B cell (primary cell): ENCODE data around the gene RNF113A. TPM values are rescaled to one million over a fixed set of nuclear protein-coding genes. Genes with fewer than 3 reads are reported as not detected.

ENCODE experiments used
- ATAC-seq: fragments of 200-7000 bp; cut with Tn5 transposase; one replicate; pipeline ENCODE4 v1.10.0; 2021; ENCODE audit warnings: low read depth, mild to moderate bottlenecking, moderate number of reproducible peaks, moderate library complexity
- CTCF ChIA-PET: fragments of 350-600 bp; sonication (Branson Sonifier 250); formaldehyde crosslinking; loops from one replicate; lab custom pipeline; 2021; ENCODE audit warnings: antibody characterized with exemption, inconsistent platforms; lab: Charles Lee
- POLR2A ChIA-PET: fragments of 350-600 bp; sonication (Branson Sonifier 250); formaldehyde crosslinking; loops from one replicate; lab custom pipeline; 2021; ENCODE audit warnings: antibody characterized with exemption; lab: Charles Lee
- DNase-seq: peaks from one replicate; pipeline ENCODE4 v3.0.0; 2013
- H2AFZ ChIP-seq: 2 replicates; pipeline ENCODE4 v1.6.1; 2012; ENCODE audit warnings: mild to moderate bottlenecking, low read depth, low read length; ENCODE audit not compliant: insufficient read depth, poor library complexity, severe bottlenecking
- H3K27ac ChIP-seq, 2 donors: 1 replicate in 1 of 2; 2 replicates in 1 of 2; pipeline ENCODE4 v1.5.1; 2012 to 2013; ENCODE audit warnings: low read length in 2 of 2, mild to moderate bottlenecking in 2 of 2, moderate library complexity in 1 of 2
- H3K27me3 ChIP-seq, 4 experiments: fragments of 200-600 bp in 1 of 4; sonication (generic) in 1 of 4; replicated peaks in 1 of 4; 1 replicate in 2 of 4; 2 replicates in 2 of 4; pipeline versions ENCODE4 v1.6.1 to v1.7.0; 2013 to 2016; ENCODE audit warnings: low read length in 3 of 4, mild to moderate bottlenecking in 2 of 4, mixed read lengths in 1 of 4, moderate library complexity in 1 of 4; ENCODE audit not compliant: insufficient read depth in 4 of 4, control insufficient read depth in 3 of 4; ENCODE audit errors: control extremely low read depth in 1 of 4
- H3K36me3 ChIP-seq, 2 experiments: replicated peaks in 1 of 2; 1 replicate in 1 of 2; 2 replicates in 1 of 2; pipeline versions ENCODE4 v1.6.1 to v1.7.1; 2013; ENCODE audit warnings: low read length in 1 of 2; ENCODE audit not compliant: insufficient read depth in 2 of 2, control insufficient read depth in 1 of 2; ENCODE audit errors: control extremely low read depth in 1 of 2, extremely low read depth in 1 of 2
- H3K4me1 ChIP-seq, 2 donors: fragments of 200-600 bp in 1 of 2; sonication (generic) in 1 of 2; 1 replicate in 1 of 2; 2 replicates in 1 of 2; pipeline versions ENCODE4 v1.5.1 to v1.6.1; 2013 to 2017; ENCODE audit warnings: low read length in 2 of 2; ENCODE audit not compliant: control insufficient read depth in 2 of 2, insufficient read depth in 2 of 2
- H3K4me2 ChIP-seq: replicated peaks from 2 replicates; pipeline ENCODE3; 2012; ENCODE audit warnings: mild to moderate bottlenecking, low read depth, low read length; ENCODE audit not compliant: poor library complexity, severe bottlenecking
- H3K4me3 ChIP-seq, 5 experiments: fragments of 200-600 bp in 1 of 5; sonication (generic) in 1 of 5; 1 replicate in 3 of 5; 2 replicates in 2 of 5; pipeline versions ENCODE4 v1.5.1 to v1.7.0; 2011 to 2016; ENCODE audit warnings: low read length in 4 of 5, mild to moderate bottlenecking in 4 of 5, low read depth in 2 of 5, control low read depth in 1 of 5, moderate library complexity in 1 of 5; ENCODE audit not compliant: insufficient read depth in 1 of 5; ENCODE audit errors: control extremely low read depth in 1 of 5, extremely low read depth in 1 of 5
- H3K79me2 ChIP-seq: fragments of 200-600 bp; sonication (generic); one replicate; pipeline ENCODE4 v1.6.0; 2016; ENCODE audit warnings: low read length; ENCODE audit not compliant: control insufficient read depth, insufficient read depth
- H3K9ac ChIP-seq: fragments of 200-600 bp; sonication (generic); 2 replicates; pipeline ENCODE4 v1.6.1; 2017; ENCODE audit warnings: mild to moderate bottlenecking, low read length, moderate library complexity
- H3K9me3 ChIP-seq, 3 donors: one replicate each; pipeline versions ENCODE4 v1.6.1 to v1.7.1; 2013; ENCODE audit warnings: low read length in 2 of 3; ENCODE audit not compliant: control insufficient read depth in 2 of 3, insufficient read depth in 1 of 3; ENCODE audit errors: control extremely low read depth in 1 of 3
- H4K20me1 ChIP-seq: 2 replicates; pipeline ENCODE4 v1.6.0; 2012; ENCODE audit warnings: mild to moderate bottlenecking, low read length; ENCODE audit not compliant: insufficient read depth, control insufficient read depth, poor library complexity, severe bottlenecking
- H3K27ac Mint-ChIP-seq: one replicate; pipeline ENCODE4 v1.8.0; 2021; ENCODE audit warnings: mixed read lengths
- H3K27me3 Mint-ChIP-seq: one replicate; pipeline ENCODE4 v1.8.0; 2021; ENCODE audit warnings: mixed read lengths
- H3K4me1 Mint-ChIP-seq: one replicate; pipeline ENCODE4 v1.8.0; 2021; ENCODE audit warnings: mixed read lengths
- H3K4me3 Mint-ChIP-seq: one replicate; pipeline ENCODE4 v1.8.0; 2021; ENCODE audit warnings: mixed read lengths
- H3K9me3 Mint-ChIP-seq: one replicate; pipeline ENCODE4 v1.8.0; 2022; ENCODE audit warnings: mixed read lengths; ENCODE audit not compliant: insufficient read depth
- EZH2 ChIP-seq: IDR thresholded peaks from 2 replicates; pipeline ENCODE4 v1.6.1; 2012; ENCODE audit warnings: borderline replicate concordance, low read depth, mild to moderate bottlenecking, moderate library complexity, low read length; ENCODE audit not compliant: insufficient read depth, poor library complexity, severe bottlenecking
- WGBS: methylation state at CpG from one replicate; pipeline ENCODE4 v1.1.5; 2013; ENCODE audit warnings: missing lambda C conversion rate; ENCODE audit not compliant: insufficient coverage; 5-methylcytosine and 5-hydroxymethylcytosine counted together
- intact Hi-C: fragments of 100-400 bp; cut with micrococcal nuclease; formaldehyde crosslinking; loops from one replicate; pipeline ENCODE4 v1.10.0; 2022
- polyA plus RNA-seq: library from polyadenylated mRNA; depleted of rRNA; stranded (reverse); fragments of >200 nt; gene quantifications from 2 replicates; pipeline ENCODE4 v1.2.3, GENCODE V29; 2012
- total RNA-seq, 2 donors: library from RNA; stranded (reverse); fragments of 120-200 nt in 1 of 2; gene quantifications; 1 replicate in 1 of 2; 2 replicates in 1 of 2; pipeline versions ENCODE4 v1.2.3 to v1.2.4, GENCODE V29; 2013 to 2022
- TF ChIP-seq, protein P1 (sequence below): fragments of 200-600 bp; IDR thresholded peaks from one replicate; pipeline ENCODE4 v1.8.0; 2022; ENCODE audit warnings: antibody characterized with exemption, mild to moderate bottlenecking

The RNF113A gene
- total and polyA plus RNA-seq, 2 donors (not counting 1 experiment from before 2014, with no cell fraction given) = 37.2 to 50.6 TPM

DNA sequence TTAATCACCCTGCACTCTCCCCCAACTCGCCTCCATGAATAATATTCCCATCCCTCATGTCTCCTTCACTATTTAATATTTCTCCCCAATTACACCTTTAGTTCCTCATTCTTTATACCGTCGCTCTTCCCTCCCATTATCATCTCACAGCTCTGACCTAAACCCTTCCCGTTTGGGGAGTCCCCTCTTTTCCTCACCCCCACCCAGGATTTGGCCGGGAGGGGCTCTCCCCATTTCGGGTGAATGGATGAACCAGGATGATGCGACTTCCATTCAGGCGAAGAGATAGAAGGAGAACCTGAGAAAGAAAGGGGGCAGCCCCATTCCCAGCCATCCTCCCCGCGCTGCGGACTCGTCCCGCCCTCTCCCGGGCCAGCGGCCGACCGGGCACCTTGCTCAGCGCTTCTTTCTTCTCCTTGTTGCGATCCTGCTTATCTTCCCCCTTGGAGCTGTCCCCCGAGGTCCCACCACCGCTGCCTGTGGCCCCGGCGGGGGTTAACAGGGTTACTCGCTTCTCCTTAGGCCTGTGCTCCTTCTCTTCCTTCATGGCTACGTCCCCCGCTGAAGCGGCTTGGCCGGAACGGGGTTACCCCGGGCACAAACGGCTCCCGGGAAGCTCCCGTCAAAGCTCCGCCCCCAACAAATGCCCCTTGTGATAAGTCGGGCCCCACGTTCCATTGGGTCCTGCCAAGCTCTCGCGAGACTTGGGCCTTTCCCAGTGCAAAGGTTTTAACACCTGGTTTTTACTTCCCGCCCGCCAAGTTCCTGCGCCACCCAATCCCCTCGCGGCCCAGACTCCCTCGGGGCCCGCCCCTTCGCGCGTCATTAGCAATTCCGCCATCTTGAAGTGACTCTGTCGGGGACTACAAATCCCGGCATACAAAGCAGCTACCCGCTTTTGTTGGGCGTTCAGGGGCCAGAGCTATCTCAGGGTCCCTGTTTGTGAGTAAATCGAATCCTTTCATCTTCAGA lies 18.9 kb downstream of the RNF113A start, which contains the start of gene UPF3B:
UPF3B (minus strand) TSS at position 582 of the 972 bp plus-strand sequence; CDS start at position 547, 35 bp downstream.
- Histone ChIP-seq H4K20me1 (no peaks in the 10 kb centered on the region), H3K79me2 (peaks cover 9% of the 10 kb centered on the region), H3K4me2 (peak within 1 kb of the TSS; percentile 81), H3K4me1 (peaks cover 0 to 11% of the 10 kb centered on the region in 2 donors), H3K4me3 (peak within 1 kb of the TSS; percentile 69 to 93 (median 84)), H3K9me3 (no peaks in the 10 kb centered on the region), H2AFZ (peak within 1 kb of the TSS; percentile 72), H3K27ac (peak within 1 kb of the TSS; percentile 92 to 93), H3K27me3 (no peaks in the 10 kb centered on the region), H3K36me3 (peaks cover 2% of the 10 kb centered on the region in 2 experiments), H3K9ac (peak within 1 kb of the TSS; percentile 87)
- ATAC-seq (peak; percentile 96), DNase-seq (peak; percentile 95)
- peak within 1 kb of the TSS; percentile 97 for H3K27ac Mint-ChIP-seq
- peaks cover 15% of the 10 kb centered on the region for H3K4me1 Mint-ChIP-seq
- CTCF ChIA-PET = interaction anchor here (0.9 to 1.3 kb wide), 2 partner anchors 17 to 61 kb away, joined by 4 to 6 read pairs; partner anchors contain the start of gene RPL39
- peak within 1 kb of the TSS; percentile 98 for H3K4me3 Mint-ChIP-seq
- H3K27me3 Mint-ChIP-seq = no peaks in the 10 kb centered on the region
- no peak for TF ChIP-seq EZH2
- TF ChIP-seq, protein P1, sequence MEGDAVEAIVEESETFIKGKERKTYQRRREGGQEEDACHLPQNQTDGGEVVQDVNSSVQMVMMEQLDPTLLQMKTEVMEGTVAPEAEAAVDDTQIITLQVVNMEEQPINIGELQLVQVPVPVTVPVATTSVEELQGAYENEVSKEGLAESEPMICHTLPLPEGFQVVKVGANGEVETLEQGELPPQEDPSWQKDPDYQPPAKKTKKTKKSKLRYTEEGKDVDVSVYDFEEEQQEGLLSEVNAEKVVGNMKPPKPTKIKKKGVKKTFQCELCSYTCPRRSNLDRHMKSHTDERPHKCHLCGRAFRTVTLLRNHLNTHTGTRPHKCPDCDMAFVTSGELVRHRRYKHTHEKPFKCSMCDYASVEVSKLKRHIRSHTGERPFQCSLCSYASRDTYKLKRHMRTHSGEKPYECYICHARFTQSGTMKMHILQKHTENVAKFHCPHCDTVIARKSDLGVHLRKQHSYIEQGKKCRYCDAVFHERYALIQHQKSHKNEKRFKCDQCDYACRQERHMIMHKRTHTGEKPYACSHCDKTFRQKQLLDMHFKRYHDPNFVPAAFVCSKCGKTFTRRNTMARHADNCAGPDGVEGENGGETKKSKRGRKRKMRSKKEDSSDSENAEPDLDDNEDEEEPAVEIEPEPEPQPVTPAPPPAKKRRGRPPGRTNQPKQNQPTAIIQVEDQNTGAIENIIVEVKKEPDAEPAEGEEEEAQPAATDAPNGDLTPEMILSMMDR = no peak
- POLR2A ChIA-PET = interaction anchor here (0.6 to 1.6 kb wide), 3 partner anchors 18 to 233 kb away, joined by 3 to 12 read pairs (median 10); partner anchors contain the start of genes NDUFA1, RNF113A and RPL39
- WGBS = 0% methylated on average over 43 of the region's 54 CpGs
- intact Hi-C loops = loop anchor here (1.0 to 5.0 kb wide), 4 partner anchors 19 to 61 kb away; partner anchors contain the start of genes NDUFA1, RNF113A and RPL39
- H3K9me3 Mint-ChIP-seq = no peaks in the 10 kb centered on the region
